Ovary (tissue), 9 donors: ENCODE results near the gene BLTP3A. TPM values are rescaled to one million over a fixed set of nuclear protein-coding genes. Genes with fewer than 3 reads are reported as not detected.
"Not testable (repeated sequence)": the region's sequence is repeated elsewhere in the genome, so short reads cannot be mapped to it uniquely, and the experiment has no call there.

Source experiments
- DNase-seq, 5 donors: peaks; one replicate each; pipeline ENCODE4 v3.0.0-alpha.2; 2019 to 2020
- H3K27ac ChIP-seq, 2 donors: fragments of 200-600 bp; one replicate each; pipeline versions ENCODE4 v1.5.1 to v1.8.0; 2019 to 2022
- H3K27me3 ChIP-seq: fragments of 200-600 bp; one replicate; pipeline ENCODE4 v1.8.0; 2022
- H3K36me3 ChIP-seq: fragments of 200-600 bp; sonication (generic); one replicate; pipeline ENCODE4 v1.5.1; 2019
- H3K4me1 ChIP-seq: one replicate; pipeline ENCODE4 v1.8.1; 2013; ENCODE audit warnings: mild to moderate bottlenecking, moderate library complexity; ENCODE audit not compliant: insufficient read depth
- H3K4me3 ChIP-seq: fragments of 200-600 bp; sonication (generic); one replicate; pipeline ENCODE4 v1.5.1; 2017
- H3K9me3 ChIP-seq, 2 donors: fragments of 200-600 bp in 1 of 2; sonication (generic) in 1 of 2; one replicate each; pipeline versions ENCODE4 v1.5.1 to v1.8.1; 2013 to 2019; ENCODE audit warnings: mild to moderate bottlenecking in 1 of 2, moderate library complexity in 1 of 2
- EP300 ChIP-seq: sonication (generic); formaldehyde crosslinking; IDR thresholded peaks from one replicate; pipeline ENCODE4 v1.6.1; 2017; ENCODE audit warnings: antibody characterized with exemption
- POLR2A ChIP-seq: fragments of 450-650 bp; IDR thresholded peaks from one replicate; pipeline ENCODE4 v1.6.1; 2017; ENCODE audit warnings: antibody characterized with exemption, mild to moderate bottlenecking, moderate library complexity
- WGBS, 3 donors: extraction: QIAGEN DNeasy Blood & Tissue Kit in 1 of 3; methylation state at CpG; one replicate each; pipeline versions ENCODE4 v1.1.5 to v1.1.7; 2013 to 2017; 5-methylcytosine and 5-hydroxymethylcytosine counted together
- intact Hi-C, 4 donors: fragments of 100-400 bp; cut with DNase I; formaldehyde crosslinking; loops; one replicate each; pipeline versions ENCODE4 v1.11.0 to v1.15.1; 2022 to 2023
- polyA plus RNA-seq, 2 donors: library from polyadenylated mRNA; stranded (reverse); fragments of 200-250 nt in 1 of 2; fragments of 350-450 nt in 1 of 2; fragmentation: Illumina TruSeq in 1 of 2; extraction: RNeasy Lipid Tissue Mini Kit (QIAGEN cat#74804) in 1 of 2; gene quantifications; one replicate each; pipeline ENCODE4 v1.2.3, GENCODE V29; 2013 to 2014
- total RNA-seq, 7 donors: library from RNA; depleted of rRNA in 2 of 7; stranded (reverse); fragments of >200 nt in 2 of 7; fragmentation: NEBNext Ultra II Directional in 3 of 7; extraction: Animal tissue kit (Norgen Biotek cat#: 25700) in 3 of 7; gene quantifications; one replicate each; pipeline versions ENCODE4 v1.1.0 to v1.2.4, GENCODE V29; 2016 to 2023
- TF ChIP-seq, protein P1 (sequence below), 3 donors: fragments of 450-650 bp in 2 of 3; fragments of 200-600 bp in 1 of 3; IDR thresholded peaks; one replicate each; pipeline versions ENCODE4 v1.5.1 to v1.8.0; 2016 to 2022; ENCODE audit warnings: antibody characterized with exemption in 3 of 3, mild to moderate bottlenecking in 1 of 3
- donor health status: DM: no; HTN: no; CAD: no; lungs with moderate emphysema.
- donor health status: DM: no; HTN: no; CAD: no.
- donor health status: Bipolar disorder and iron deficiency.
- donor health status: DM: yes; HTN: yes; CAD: no.
- donor health status: DM: no; HTN: no; CAD: no.
- donor health status: DM: yes; HTN: yes; CAD: no.

Gene BLTP3A
- total and polyA plus RNA-seq, 9 donors: 2.7 to 18.1 (median 7.5) TPM

DNA sequence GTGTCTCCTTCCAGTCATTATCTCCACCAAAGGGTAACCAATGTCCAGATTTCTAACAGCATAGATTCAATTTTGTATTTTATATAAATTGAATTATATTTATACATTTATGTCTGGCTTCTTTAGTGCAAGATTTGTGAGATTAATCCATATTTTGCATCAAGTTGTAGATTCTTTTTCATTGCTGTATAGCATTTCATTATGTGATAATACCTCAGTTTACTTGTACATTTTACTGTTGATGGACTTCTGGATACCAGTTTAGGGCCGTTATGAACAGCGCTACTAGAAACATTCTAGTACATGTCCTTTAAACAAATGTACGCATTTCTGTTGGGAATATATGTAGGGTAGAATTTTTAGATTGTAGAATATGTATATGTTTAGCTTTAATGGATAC lies 6.2 kb downstream of the BLTP3A start:
- no peak for DNase-seq
- no peak overlapping the region for H3K27ac ChIP-seq
- H3K4me1 ChIP-seq: no peaks in the 10 kb centered on the region
- H3K4me3 ChIP-seq: no peak overlapping the region
- no peak for TF ChIP-seq POLR2A
- TF ChIP-seq, protein P1, sequence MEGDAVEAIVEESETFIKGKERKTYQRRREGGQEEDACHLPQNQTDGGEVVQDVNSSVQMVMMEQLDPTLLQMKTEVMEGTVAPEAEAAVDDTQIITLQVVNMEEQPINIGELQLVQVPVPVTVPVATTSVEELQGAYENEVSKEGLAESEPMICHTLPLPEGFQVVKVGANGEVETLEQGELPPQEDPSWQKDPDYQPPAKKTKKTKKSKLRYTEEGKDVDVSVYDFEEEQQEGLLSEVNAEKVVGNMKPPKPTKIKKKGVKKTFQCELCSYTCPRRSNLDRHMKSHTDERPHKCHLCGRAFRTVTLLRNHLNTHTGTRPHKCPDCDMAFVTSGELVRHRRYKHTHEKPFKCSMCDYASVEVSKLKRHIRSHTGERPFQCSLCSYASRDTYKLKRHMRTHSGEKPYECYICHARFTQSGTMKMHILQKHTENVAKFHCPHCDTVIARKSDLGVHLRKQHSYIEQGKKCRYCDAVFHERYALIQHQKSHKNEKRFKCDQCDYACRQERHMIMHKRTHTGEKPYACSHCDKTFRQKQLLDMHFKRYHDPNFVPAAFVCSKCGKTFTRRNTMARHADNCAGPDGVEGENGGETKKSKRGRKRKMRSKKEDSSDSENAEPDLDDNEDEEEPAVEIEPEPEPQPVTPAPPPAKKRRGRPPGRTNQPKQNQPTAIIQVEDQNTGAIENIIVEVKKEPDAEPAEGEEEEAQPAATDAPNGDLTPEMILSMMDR (IDR thresholded peaks at IDR 0.05): no peak
- no peak for TF ChIP-seq EP300
- H3K36me3 ChIP-seq: no peaks in the 10 kb centered on the region
- no peaks in the 10 kb centered on the region for H3K9me3 ChIP-seq
- WGBS, 3 donors: 95 to 97% (median 96%) methylated on average over 3 of the region's 3 CpGs
- H3K27me3 ChIP-seq: no peaks in the 10 kb centered on the region
- intact Hi-C loops: no loop called here

DNA sequence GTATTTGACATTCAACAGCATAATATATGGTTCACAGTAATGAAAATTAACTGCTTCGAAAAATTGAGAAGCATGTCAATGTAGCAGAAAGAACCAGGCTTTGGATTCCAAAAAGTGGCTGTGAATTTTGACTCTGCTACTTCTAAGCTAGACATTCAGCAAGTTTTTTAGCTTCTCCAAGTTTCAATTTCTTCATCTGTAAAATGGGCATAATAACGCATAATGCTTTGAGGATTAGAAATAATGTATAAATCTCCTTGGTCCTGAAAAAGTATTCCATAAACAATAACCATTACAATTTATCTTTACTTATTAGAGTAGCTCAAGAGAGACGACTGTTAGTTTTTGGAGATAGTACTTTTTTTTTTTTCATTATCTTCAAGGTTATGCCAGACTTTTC lies 7.7 kb downstream of the BLTP3A start:
- H3K4me3 ChIP-seq: no peak overlapping the region
- H3K9me3 ChIP-seq: no peaks in the 10 kb centered on the region
- TF ChIP-seq EP300 (no peak), POLR2A (no peak)
- TF ChIP-seq, protein P1 (IDR thresholded peaks at IDR 0.05): no peak
- WGBS, 3 donors: 62 to 70% (median 65%) methylated on average over 3 of the region's 3 CpGs
- intact Hi-C loops: no loop called here
- no peaks in the 10 kb centered on the region for H3K36me3 ChIP-seq
- no peak for DNase-seq
- H3K4me1 ChIP-seq: no peaks in the 10 kb centered on the region
- no peaks in the 10 kb centered on the region for H3K27me3 ChIP-seq
- no peak overlapping the region for H3K27ac ChIP-seq

DNA sequence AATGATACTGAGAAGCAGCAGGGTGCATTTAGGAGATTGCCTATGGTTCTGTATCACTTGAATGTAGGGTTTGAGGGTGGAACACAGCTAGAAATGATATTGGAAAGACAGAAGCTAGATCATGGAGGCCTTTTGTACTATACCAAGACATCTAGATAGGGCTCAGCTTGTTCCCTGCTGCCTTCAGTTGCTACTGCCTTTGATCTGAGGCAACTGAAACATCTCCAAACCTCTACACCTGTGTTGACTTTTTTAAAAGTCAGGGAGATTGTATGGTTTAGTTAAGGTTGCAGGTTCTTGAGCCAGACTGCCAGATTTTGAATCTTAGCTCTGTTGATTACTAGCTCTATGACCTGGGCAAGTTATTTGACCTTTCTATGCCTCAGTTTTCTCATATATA lies 12.7 kb downstream of the BLTP3A start:
- no peaks in the 10 kb centered on the region for H3K9me3 ChIP-seq
- no peak overlapping the region for H3K4me3 ChIP-seq
- no peaks in the 10 kb centered on the region for H3K27me3 ChIP-seq
- DNase-seq: no peak
- intact Hi-C loops: no loop called here
- H3K36me3 ChIP-seq: no peaks in the 10 kb centered on the region
- H3K4me1 ChIP-seq: no peaks in the 10 kb centered on the region
- TF ChIP-seq POLR2A (no peak), EP300 (no peak)
- TF ChIP-seq, protein P1 (IDR thresholded peaks at IDR 0.05): no peak
- no peak overlapping the region for H3K27ac ChIP-seq

DNA sequence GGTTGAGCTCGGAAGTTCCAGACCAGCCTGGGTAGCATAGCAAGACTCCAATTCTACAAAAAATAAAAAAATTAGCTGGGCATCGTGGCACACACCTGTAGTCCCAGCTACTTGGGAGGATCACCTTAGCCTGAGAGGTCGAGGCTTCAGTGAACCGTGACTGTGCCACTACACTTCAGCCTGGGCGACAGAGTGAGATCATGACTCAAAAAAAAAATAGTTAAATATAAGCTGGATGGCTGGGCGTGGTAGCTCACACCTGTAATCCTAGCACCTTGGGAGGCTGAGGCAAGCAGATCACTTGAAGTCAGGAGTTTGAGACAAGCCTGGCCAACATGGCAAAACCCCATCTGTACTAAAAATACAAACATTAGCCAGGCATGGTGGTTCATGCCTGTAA lies 13.2 kb downstream of the BLTP3A start:
- H3K4me1 ChIP-seq, intact Hi-C loops, DNase-seq, H3K9me3 ChIP-seq, H3K4me3 ChIP-seq, H3K36me3 ChIP-seq, H3K27ac ChIP-seq, H3K27me3 ChIP-seq: not testable (repeated sequence)
- WGBS, 3 donors: 95 to 98% (median 96%) methylated on average over 6 of the region's 6 CpGs

DNA sequence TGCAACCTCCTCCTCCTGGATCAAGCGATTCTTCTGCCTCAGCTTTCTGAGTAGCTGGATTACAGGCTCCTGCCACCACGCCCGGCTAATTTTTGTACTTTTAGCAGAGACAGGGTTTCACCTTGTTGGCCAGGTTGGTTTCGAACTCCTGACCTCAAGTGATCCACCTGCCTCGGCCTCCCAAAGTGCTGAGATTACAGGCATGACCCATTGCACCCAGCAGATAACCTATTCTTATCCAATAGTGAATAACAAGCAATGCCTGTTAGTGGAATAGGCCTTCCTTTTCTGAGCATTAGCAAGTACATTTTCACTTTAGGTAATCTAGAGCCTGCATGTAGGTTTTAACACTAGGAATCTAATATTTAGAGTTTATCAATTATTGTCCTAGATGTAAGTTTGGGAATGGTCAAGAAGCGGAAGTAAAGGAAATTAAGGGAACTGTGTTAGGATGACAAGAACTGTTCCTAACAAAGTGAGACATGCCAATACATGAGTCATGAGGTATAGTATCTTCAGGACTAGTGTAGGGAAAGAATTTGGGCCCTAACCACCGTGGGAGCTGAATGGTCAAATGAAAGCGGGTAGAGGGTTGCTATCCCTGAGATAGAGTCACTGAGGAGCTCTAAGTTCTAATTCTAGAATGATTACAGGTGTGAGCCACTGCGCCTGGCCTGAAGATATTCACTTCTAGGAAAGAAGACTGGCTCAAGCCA lies 15.0 kb downstream of the BLTP3A start:
- no peaks in the 10 kb centered on the region for H3K27me3 ChIP-seq
- H3K4me1 ChIP-seq: no peaks in the 10 kb centered on the region
- intact Hi-C loops: no loop called here
- H3K9me3 ChIP-seq: no peaks in the 10 kb centered on the region
- H3K4me3 ChIP-seq: no peak overlapping the region
- no peak for TF ChIP-seq EP300
- TF ChIP-seq, protein P1 (IDR thresholded peaks at IDR 0.05): no peak
- no peak for TF ChIP-seq POLR2A
- H3K36me3 ChIP-seq: no peaks in the 10 kb centered on the region
- no peak overlapping the region for H3K27ac ChIP-seq
- WGBS, 3 donors: 85 to 93% (median 93%) methylated on average over 9 of the region's 9 CpGs
- no peak for DNase-seq

DNA sequence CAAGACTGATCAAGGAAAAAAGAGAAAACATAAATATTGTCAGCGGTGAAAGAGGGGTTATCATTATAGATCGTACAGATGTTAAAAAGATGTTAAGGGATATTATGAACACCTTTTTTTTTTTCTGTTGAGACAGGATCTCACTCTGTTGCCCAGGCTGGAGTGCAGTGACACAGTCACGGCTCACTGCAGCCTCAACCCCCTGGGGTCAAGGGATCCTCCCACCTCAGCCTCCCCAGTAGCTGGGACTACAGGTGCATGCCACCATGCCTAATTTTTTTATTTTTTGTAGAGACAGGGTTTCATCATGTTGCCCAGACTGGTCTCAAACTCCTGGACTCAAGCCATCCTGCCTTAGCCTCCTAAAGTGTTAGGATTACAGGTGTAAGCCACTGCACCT lies 16.6 kb downstream of the BLTP3A start:
- WGBS, 3 donors: 94 to 97% (median 95%) methylated on average over 3 of the region's 3 CpGs
- intact Hi-C loops, H3K36me3 ChIP-seq: not testable (repeated sequence)

DNA sequence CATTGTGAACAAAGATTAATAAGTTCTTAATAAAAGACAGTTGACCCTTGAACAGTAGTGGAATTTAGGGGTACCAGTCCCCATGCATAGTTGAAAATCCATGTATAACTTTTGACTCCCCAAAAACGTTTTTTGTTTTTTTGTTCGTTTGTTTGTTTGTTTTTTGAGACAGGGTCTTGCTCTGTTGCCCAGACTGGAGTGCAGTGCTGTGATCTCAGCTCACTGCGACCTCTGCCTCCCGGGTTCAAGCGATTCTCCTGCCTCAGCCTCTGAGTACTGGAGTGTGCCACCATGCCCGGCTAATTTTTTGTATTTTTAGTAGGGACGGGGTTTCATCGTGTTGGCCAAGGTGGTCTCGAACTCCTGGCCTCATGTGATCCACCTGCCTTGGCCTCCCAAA lies 17.5 kb downstream of the BLTP3A start:
- H3K27me3 ChIP-seq, H3K9me3 ChIP-seq, H3K4me3 ChIP-seq, intact Hi-C loops, H3K27ac ChIP-seq, H3K36me3 ChIP-seq, DNase-seq, H3K4me1 ChIP-seq: not testable (repeated sequence)
- 86 to 91% (median 87%) methylated on average over 9 of the region's 9 CpGs for WGBS, 3 donors

More for the DNA sequence above, 16.6 kb downstream of the BLTP3A start:
- not testable (repeated sequence) for H3K27me3 ChIP-seq, H3K4me1 ChIP-seq, H3K27ac ChIP-seq, DNase-seq, H3K4me3 ChIP-seq, H3K9me3 ChIP-seq
